SK-N-SH (cell line): ENCODE measurements around the gene BICC1.

Experiments
- EP300 ChIP-seq, 2 experiments: IDR thresholded peaks; 2 replicates each; pipeline versions ENCODE4 v1.4.0 to v1.6.1; 2012; ENCODE audit warnings: borderline replicate concordance in 1 of 2, low read depth in 1 of 2, low read length in 1 of 2
- YY1 ChIP-seq: IDR thresholded peaks from 2 replicates; pipeline ENCODE4 v1.4.0; 2012; ENCODE audit warnings: low read depth, mild to moderate bottlenecking
- TF ChIP-seq, protein P1 (sequence below): IDR thresholded peaks from 2 replicates; pipeline ENCODE4 v1.4.0; 2012; ENCODE audit warnings: low read depth
- TF ChIP-seq, protein P2 (sequence below): fragments of 200-600 bp; sonication (generic); IDR thresholded peaks from 2 replicates; pipeline ENCODE4 v1.6.1; 2017; ENCODE audit warnings: antibody characterized with exemption, mild to moderate bottlenecking, moderate library complexity

DNA sequence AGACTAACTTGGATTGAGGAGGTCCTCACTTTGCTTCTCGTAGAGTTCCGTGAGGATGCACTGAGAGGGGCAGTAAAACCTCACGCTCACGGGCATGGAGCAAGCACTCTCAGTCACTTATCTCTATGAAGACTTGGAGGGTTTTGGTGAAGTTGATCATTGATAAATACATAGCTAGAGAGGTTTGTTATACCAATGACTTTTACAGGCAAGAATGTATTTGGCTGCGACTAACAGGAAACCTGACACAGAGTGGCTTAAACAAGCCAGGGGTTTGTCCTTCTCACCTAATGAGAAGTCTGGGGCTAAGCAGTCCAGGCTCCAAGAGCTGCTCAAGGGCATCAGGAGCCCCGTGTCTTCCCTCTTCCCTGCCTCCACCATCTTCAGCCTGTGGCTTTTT is 6.1 kb downstream of the BICC1 start:
- TF ChIP-seq, protein P1, sequence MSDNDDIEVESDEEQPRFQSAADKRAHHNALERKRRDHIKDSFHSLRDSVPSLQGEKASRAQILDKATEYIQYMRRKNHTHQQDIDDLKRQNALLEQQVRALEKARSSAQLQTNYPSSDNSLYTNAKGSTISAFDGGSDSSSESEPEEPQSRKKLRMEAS = no peak
- no peak for TF ChIP-seq EP300 (IDR thresholded peaks at IDR 0.05; ENCODE audit: borderline replicate concordance in 1 of 2, low read depth in 1 of 2, low read length in 1 of 2)
- no peak for TF ChIP-seq YY1
- TF ChIP-seq, protein P2, sequence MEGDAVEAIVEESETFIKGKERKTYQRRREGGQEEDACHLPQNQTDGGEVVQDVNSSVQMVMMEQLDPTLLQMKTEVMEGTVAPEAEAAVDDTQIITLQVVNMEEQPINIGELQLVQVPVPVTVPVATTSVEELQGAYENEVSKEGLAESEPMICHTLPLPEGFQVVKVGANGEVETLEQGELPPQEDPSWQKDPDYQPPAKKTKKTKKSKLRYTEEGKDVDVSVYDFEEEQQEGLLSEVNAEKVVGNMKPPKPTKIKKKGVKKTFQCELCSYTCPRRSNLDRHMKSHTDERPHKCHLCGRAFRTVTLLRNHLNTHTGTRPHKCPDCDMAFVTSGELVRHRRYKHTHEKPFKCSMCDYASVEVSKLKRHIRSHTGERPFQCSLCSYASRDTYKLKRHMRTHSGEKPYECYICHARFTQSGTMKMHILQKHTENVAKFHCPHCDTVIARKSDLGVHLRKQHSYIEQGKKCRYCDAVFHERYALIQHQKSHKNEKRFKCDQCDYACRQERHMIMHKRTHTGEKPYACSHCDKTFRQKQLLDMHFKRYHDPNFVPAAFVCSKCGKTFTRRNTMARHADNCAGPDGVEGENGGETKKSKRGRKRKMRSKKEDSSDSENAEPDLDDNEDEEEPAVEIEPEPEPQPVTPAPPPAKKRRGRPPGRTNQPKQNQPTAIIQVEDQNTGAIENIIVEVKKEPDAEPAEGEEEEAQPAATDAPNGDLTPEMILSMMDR = no peak
